HepG2 (cell line): Measurements from ENCODE around the gene MXI1. TPM values are rescaled to one million over a fixed set of nuclear protein-coding genes. Genes with fewer than 3 reads are reported as not detected.

Source experiments
- ATAC-seq: fragments of 200-7000 bp; cut with Tn5 transposase; 3 replicates; pipeline ENCODE4 v1.9.1; 2020; ENCODE audit warnings: mild to moderate bottlenecking, moderate library complexity
- BruUV-seq: library from RNA; stranded (reverse); fragments of 400-500 nt; replicated peaks from 2 replicates; lab custom pipeline; 2021; lab: Mats Ljungman, UMichigan
- CTCF ChIA-PET: fragments of 300-600 bp; formaldehyde crosslinking; extraction: SDS; loops from one replicate; lab custom pipeline; 2021; ENCODE audit warnings: low total read pairs, inconsistent platforms, low intra/inter-chr PET ratio; lab: Yijun Ruan, JAX
- POLR2A ChIA-PET: fragments of 350-600 bp; sonication (Branson Sonifier 250); formaldehyde crosslinking; loops from one replicate; lab custom pipeline; 2020; ENCODE audit warnings: antibody characterized with exemption, inconsistent platforms; lab: Yijun Ruan, JAX
- DNase-seq: peaks from one replicate; pipeline ENCODE4 v3.0.0-alpha.2; 2015; ENCODE audit warnings: low spot score
- FAIRE-seq: peaks from 3 replicates; lab custom pipeline; 2011; peaks lifted over from hg19 to GRCh38; lab: Jason Lieb, UNC
- H2AFZ ChIP-seq: one replicate; pipeline ENCODE4 v1.6.1; 2011; ENCODE audit warnings: low read length, inconsistent platforms
- H3K27ac ChIP-seq: fragments of 300-600 bp; 3 replicates; pipeline ENCODE4 v1.8.0; 2011; ENCODE audit warnings: mixed run types, mild to moderate bottlenecking, mixed read lengths, low read length, inconsistent platforms; ENCODE audit not compliant: insufficient read depth; ENCODE audit errors: extremely low read length
- H3K27me3 ChIP-seq, 2 experiments: fragments of 200-600 bp in 1 of 2; 2 replicates in 1 of 2; 3 replicates in 1 of 2; pipeline versions ENCODE4 v1.6.0 to v1.8.0; 2011; ENCODE audit warnings: low read length in 2 of 2, mild to moderate bottlenecking in 2 of 2, moderate library complexity in 2 of 2, inconsistent platforms in 1 of 2; ENCODE audit not compliant: insufficient read depth in 2 of 2, control insufficient read depth in 1 of 2
- H3K36me3 ChIP-seq, 2 experiments: fragments of 200-600 bp in 1 of 2; replicated peaks in 1 of 2; 2 replicates in 1 of 2; 3 replicates in 1 of 2; pipeline versions ENCODE4 v1.5.1 to v1.8.0; 2011; ENCODE audit warnings: low read length in 2 of 2, inconsistent platforms in 1 of 2; ENCODE audit not compliant: insufficient read depth in 2 of 2, control insufficient read depth in 1 of 2
- H3K4me1 ChIP-seq: 2 replicates; pipeline ENCODE4 v1.5.1; 2012; ENCODE audit warnings: low read length, inconsistent platforms; ENCODE audit not compliant: insufficient read depth
- H3K4me2 ChIP-seq: 2 replicates; pipeline ENCODE4 v1.6.0; 2011; ENCODE audit warnings: low read depth, low read length, inconsistent platforms
- H3K4me3 ChIP-seq, 3 experiments: fragments of 200-600 bp in 1 of 3; sonication (generic), shearing (Covaris generic) in 1 of 3; replicated peaks in 1 of 3; 2 replicates each; pipeline ENCODE4 v1.5.1; 2011 to 2016; ENCODE audit warnings: low read length in 3 of 3, inconsistent platforms in 2 of 3, low read depth in 2 of 3, mild to moderate bottlenecking in 2 of 3, control low read depth in 1 of 3, mixed read lengths in 1 of 3; ENCODE audit not compliant: insufficient read depth in 1 of 3
- H3K79me2 ChIP-seq: one replicate; pipeline ENCODE4 v1.6.1; 2011; ENCODE audit warnings: low read length, inconsistent platforms; ENCODE audit not compliant: insufficient read depth
- H3K9ac ChIP-seq: 2 replicates; pipeline ENCODE4 v1.6.0; 2011; ENCODE audit warnings: mild to moderate bottlenecking, low read depth, low read length, inconsistent platforms; ENCODE audit not compliant: insufficient read depth
- H3K9me3 ChIP-seq: 2 replicates; pipeline ENCODE4 v1.5.1; 2012; ENCODE audit warnings: mild to moderate bottlenecking, low read length
- H4K20me1 ChIP-seq: 2 replicates; pipeline ENCODE4 v1.6.0; 2011; ENCODE audit warnings: inconsistent platforms, mild to moderate bottlenecking, low read length, moderate library complexity; ENCODE audit not compliant: insufficient read depth
- ZNF263 ChIP-seq: sonication (generic); formaldehyde crosslinking; IDR thresholded peaks from 2 replicates; pipeline ENCODE4 v1.4.0; 2020; ENCODE audit warnings: missing genetic modification reagents
- ZNF382 ChIP-seq: sonication (generic); formaldehyde crosslinking; IDR thresholded peaks from 2 replicates; pipeline ENCODE4 v1.5.0; 2020; ENCODE audit warnings: missing genetic modification reagents, mild to moderate bottlenecking, borderline replicate concordance
- WGBS: methylation state at CpG from one replicate; pipeline ENCODE4 v1.1.6; 2017; ENCODE audit warnings: low lambda C conversion rate; 5-methylcytosine and 5-hydroxymethylcytosine counted together
- in situ Hi-C: cut with HindIII; loops from 2 replicates; pipeline ENCODE4 v1.10.0; 2017; ENCODE audit warnings: low pct_unique_long_range_greater_than_20kb; ENCODE audit not compliant: extremely low pct_ligation_motif_present
- intact Hi-C: fragments of 100-400 bp; cut with micrococcal nuclease; formaldehyde crosslinking; loops from one replicate; pipeline ENCODE4 v1.10.0; 2022; ENCODE audit not compliant: unreplicated experiment
- polyA plus RNA-seq, 8 experiments: library from polyadenylated mRNA; depleted of rRNA in 3 of 8; stranded (reverse) in 7 of 8; unstranded in 1 of 8; fragments of >200 nt; fragmentation: Illumina TruSeq in 4 of 8; extraction: Trizol in 4 of 8; gene quantifications; 2 replicates each; pipeline versions ENCODE4 v1.2.1 to v1.2.3, GENCODE V29; 2011 to 2016; ENCODE audit warnings: low read depth in 4 of 8, missing spikeins in 1 of 8, mixed read lengths in 1 of 8; ENCODE audit not compliant: insufficient read depth in 1 of 8
- total RNA-seq, 5 experiments: library from RNA; depleted of rRNA; stranded (reverse); fragments of >200 nt; fragmentation: Illumina TruSeq; extraction: Trizol; gene quantifications; 2 replicates each; pipeline ENCODE4 v1.2.3, GENCODE V29; 2016; ENCODE audit warnings: low read depth in 1 of 5
- TF ChIP-seq, protein P1 (sequence below): fragments of 450-650 bp; IDR thresholded peaks from 2 replicates; pipeline ENCODE4 v1.6.1; 2017; ENCODE audit warnings: mild to moderate bottlenecking
- TF ChIP-seq, protein P2 (sequence below): sonication (generic); formaldehyde crosslinking; conservative IDR thresholded peaks from 2 replicates; pipeline ENCODE4 v1.4.0; 2020; ENCODE audit warnings: missing genetic modification reagents

The MXI1 gene
- total and polyA plus RNA-seq, 2 of the 13 experiments (the other 11 are each of a cell fraction or from before 2014, with no cell fraction given): 6.6 to 22.0 TPM

DNA sequence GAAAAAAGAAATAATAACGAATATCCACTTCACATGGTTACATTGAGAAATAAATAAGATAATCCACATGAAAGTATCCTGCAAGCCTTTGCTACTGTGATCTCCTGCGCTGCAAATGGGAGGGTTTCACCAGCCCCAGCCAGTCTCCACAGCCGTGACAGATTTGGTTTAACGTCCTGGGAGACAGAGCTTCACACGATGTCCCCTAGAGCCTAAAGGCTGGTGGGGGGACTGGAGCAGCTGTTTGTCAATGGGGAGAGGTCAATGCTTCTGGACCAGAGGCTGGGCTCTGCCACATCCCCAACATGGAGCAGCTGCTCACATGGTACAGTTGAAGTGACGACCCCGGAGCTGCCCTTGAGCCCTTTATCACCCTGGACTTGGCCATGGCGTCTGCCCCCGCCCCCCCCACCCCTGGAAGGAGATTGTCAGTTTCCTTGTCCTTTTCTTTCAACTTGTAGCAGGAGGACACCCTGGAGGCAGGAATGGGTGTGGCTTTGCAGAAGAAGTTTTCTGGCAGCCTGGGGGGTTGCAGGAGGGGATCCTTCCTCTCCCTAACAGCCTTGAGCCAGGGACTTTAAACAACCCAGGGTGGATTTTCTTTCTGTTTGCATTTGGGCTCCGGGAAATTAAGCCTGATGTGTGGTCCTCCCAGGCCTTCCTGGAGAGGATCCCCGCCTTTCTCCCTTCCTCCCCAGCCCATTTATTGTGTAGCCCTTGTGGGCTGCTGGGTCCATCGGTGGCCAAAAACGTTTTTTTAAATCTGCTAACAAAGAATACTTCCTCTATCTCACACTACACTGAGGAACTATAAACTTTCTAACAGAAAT, 37.0 kb upstream of the MXI1 start:
- no TSS peak for BruUV-seq
- Histone ChIP-seq H3K36me3 (no peaks in the 10 kb centered on the region), H3K9ac (no peak overlapping the region), H3K27me3 (peaks cover 0 to 22% of the 10 kb centered on the region in 2 experiments; a peak in 2 of 5 replicates), H3K79me2 (no peaks in the 10 kb centered on the region), H3K27ac (no peak overlapping the region), H2AFZ (no peak overlapping the region), H3K4me2 (0 out of 2 replicates have a peak overlapping the region, but pooled peaks have one; percentile 7), H3K4me1 (peaks cover 39% of the 10 kb centered on the region), H4K20me1 (no peaks in the 10 kb centered on the region), H3K4me3 (no peak overlapping the region), H3K9me3 (no peaks in the 10 kb centered on the region)
- TF ChIP-seq, protein P1, sequence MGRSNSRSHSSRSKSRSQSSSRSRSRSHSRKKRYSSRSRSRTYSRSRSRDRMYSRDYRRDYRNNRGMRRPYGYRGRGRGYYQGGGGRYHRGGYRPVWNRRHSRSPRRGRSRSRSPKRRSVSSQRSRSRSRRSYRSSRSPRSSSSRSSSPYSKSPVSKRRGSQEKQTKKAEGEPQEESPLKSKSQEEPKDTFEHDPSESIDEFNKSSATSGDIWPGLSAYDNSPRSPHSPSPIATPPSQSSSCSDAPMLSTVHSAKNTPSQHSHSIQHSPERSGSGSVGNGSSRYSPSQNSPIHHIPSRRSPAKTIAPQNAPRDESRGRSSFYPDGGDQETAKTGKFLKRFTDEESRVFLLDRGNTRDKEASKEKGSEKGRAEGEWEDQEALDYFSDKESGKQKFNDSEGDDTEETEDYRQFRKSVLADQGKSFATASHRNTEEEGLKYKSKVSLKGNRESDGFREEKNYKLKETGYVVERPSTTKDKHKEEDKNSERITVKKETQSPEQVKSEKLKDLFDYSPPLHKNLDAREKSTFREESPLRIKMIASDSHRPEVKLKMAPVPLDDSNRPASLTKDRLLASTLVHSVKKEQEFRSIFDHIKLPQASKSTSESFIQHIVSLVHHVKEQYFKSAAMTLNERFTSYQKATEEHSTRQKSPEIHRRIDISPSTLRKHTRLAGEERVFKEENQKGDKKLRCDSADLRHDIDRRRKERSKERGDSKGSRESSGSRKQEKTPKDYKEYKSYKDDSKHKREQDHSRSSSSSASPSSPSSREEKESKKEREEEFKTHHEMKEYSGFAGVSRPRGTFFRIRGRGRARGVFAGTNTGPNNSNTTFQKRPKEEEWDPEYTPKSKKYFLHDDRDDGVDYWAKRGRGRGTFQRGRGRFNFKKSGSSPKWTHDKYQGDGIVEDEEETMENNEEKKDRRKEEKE: no peak
- TF ChIP-seq, protein P2, sequence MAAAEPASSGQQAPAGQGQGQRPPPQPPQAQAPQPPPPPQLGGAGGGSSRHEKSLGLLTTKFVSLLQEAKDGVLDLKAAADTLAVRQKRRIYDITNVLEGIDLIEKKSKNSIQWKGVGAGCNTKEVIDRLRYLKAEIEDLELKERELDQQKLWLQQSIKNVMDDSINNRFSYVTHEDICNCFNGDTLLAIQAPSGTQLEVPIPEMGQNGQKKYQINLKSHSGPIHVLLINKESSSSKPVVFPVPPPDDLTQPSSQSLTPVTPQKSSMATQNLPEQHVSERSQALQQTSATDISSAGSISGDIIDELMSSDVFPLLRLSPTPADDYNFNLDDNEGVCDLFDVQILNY: no peak
- TF ChIP-seq ZNF263 (CRISPR knock-in tag) (peak; percentile 75), ZNF382 (no peak)
- ChIA-PET CTCF (no interaction called here), POLR2A (interaction anchor here (0.6 kb wide), 1 partner anchor 102 kb away, joined by 3 read pairs; no protein-coding TSS in a partner anchor)
- FAIRE-seq: no peak
- DNase-seq: no peak
- ATAC-seq: no peak
- 9% methylated on average over 9 of the region's 13 CpGs for WGBS
- in situ Hi-C loops: no loop called here
- intact Hi-C loops: no loop called here
